Sigmoid colon (tissue), 3 donors: ENCODE measurements around the gene BRSK2.

Source experiments
- CTCF ChIP-seq, 4 experiments: fragments of 450-650 bp in 3 of 4; fragments of 200-600 bp in 1 of 4; IDR thresholded peaks; one replicate each; pipeline ENCODE4 v1.5.1; 2016 to 2019; ENCODE audit warnings: antibody characterized with exemption in 4 of 4, mild to moderate bottlenecking in 3 of 4, moderate library complexity in 2 of 4
- POLR2A ChIP-seq, 2 donors: fragments of 450-650 bp; IDR thresholded peaks; one replicate each; pipeline ENCODE4 v1.6.1; 2016; ENCODE audit warnings: antibody characterized with exemption in 2 of 2, mild to moderate bottlenecking in 2 of 2, moderate library complexity in 2 of 2

DNA sequence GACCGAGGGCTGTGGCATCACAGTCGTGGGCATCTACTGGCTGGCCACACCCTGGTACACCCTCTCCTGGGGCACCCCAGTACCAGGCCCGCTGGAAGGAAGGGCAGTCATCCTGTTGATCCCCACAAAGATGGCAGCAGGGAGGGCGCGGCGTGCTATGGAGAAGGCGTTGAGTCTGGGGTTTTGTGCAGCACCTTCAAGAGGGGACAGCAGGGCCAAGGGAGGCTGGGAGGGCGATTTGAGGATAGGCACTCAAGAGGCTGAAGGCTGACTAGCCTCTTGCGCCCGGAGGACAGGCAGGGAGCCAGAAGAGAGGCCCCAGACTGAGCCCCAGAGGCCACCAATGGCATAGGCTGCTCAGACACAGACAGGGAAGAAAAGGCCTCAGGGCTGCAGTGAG lies 2.2 kb upstream of the BRSK2 start:
- TF ChIP-seq POLR2A (IDR thresholded peaks at IDR 0.05) (no peak), CTCF (IDR thresholded peaks at IDR 0.05) (no peak)
